K562 (cell line): Measurements from ENCODE around the gene ITGBL1. TPM values are rescaled to one million over a fixed set of nuclear protein-coding genes. Genes with fewer than 3 reads are reported as not detected.

Source experiments
- ATAC-seq: fragments of 200-7000 bp; cut with Tn5 transposase; 3 replicates; pipeline ENCODE4 v1.9.1; 2020; ENCODE audit warnings: moderate library complexity
- BruUV-seq: library from RNA; stranded (reverse); fragments of 400-500 nt; replicated peaks from 2 replicates; lab custom pipeline; 2021; lab: Mats Ljungman, UMichigan
- CTCF ChIA-PET: fragments of 300-600 bp; formaldehyde crosslinking; extraction: SDS; loops from one replicate; lab custom pipeline; 2021; ENCODE audit warnings: low intra/inter-chr PET ratio; lab: Yijun Ruan, JAX
- POLR2A ChIA-PET: fragments of 300-600, 350-650 bp; sonication (Branson Sonifier 250); formaldehyde crosslinking; extraction: SDS; loops from one replicate; lab custom pipeline; 2021; ENCODE audit warnings: antibody characterized with exemption, inconsistent platforms; lab: Yijun Ruan, JAX
- DNase-seq, 4 experiments: peaks; one replicate each; pipeline versions ENCODE4 v3.0.0 to v3.0.0-alpha.2; 2011 to 2018; ENCODE audit warnings: low spot score in 3 of 4, mixed read lengths in 3 of 4; ENCODE audit errors: extremely low read depth in 1 of 4
- FAIRE-seq: peaks from 2 replicates; lab custom pipeline; 2011; peaks lifted over from hg19 to GRCh38; lab: Jason Lieb, UNC
- H2AFZ ChIP-seq: 2 replicates; pipeline ENCODE4 v1.6.0; 2011; ENCODE audit warnings: low read depth, low read length, control low read depth, inconsistent platforms
- H3K27ac ChIP-seq: fragments of 200-600 bp; 3 replicates; pipeline ENCODE4 v1.8.0; 2011; ENCODE audit warnings: low read depth, mild to moderate bottlenecking, control low read depth, inconsistent platforms, low read length, moderate library complexity, mixed read lengths; ENCODE audit errors: extremely low read depth
- H3K27me3 ChIP-seq, 2 experiments: fragments of 300-600 bp in 1 of 2; 2 replicates in 1 of 2; 3 replicates in 1 of 2; pipeline versions ENCODE4 v1.6.0 to v1.8.0; 2011; ENCODE audit warnings: inconsistent platforms in 2 of 2, low read length in 2 of 2, mild to moderate bottlenecking in 1 of 2, mixed read lengths in 1 of 2, moderate library complexity in 1 of 2; ENCODE audit not compliant: control insufficient read depth in 2 of 2, insufficient read depth in 2 of 2
- H3K36me3 ChIP-seq: fragments of 300-600 bp; 3 replicates; pipeline ENCODE4 v1.8.0; 2011; ENCODE audit warnings: mild to moderate bottlenecking, low read length, inconsistent platforms; ENCODE audit not compliant: control insufficient read depth, insufficient read depth
- H3K4me1 ChIP-seq, 2 experiments: fragments of 200-600 bp in 1 of 2; replicated peaks in 1 of 2; 2 replicates in 1 of 2; 3 replicates in 1 of 2; pipeline versions ENCODE4 v1.5.1 to v1.8.0; 2011; ENCODE audit warnings: inconsistent platforms in 2 of 2, low read length in 2 of 2, mild to moderate bottlenecking in 1 of 2, mixed read lengths in 1 of 2, moderate library complexity in 1 of 2; ENCODE audit not compliant: control insufficient read depth in 2 of 2, insufficient read depth in 2 of 2
- H3K4me2 ChIP-seq: 2 replicates; pipeline ENCODE4 v1.6.1; 2011; ENCODE audit warnings: low read length, control low read depth, inconsistent platforms, mixed read lengths; ENCODE audit not compliant: insufficient read depth
- H3K4me3 ChIP-seq: fragments of 200-600 bp; sonication (generic), shearing (Covaris generic); 2 replicates; pipeline ENCODE4 v1.5.1; 2016; ENCODE audit warnings: control low read depth, inconsistent platforms
- H3K79me2 ChIP-seq: fragments of 200-600 bp; 3 replicates; pipeline ENCODE4 v1.8.0; 2011; ENCODE audit warnings: low read length, inconsistent platforms; ENCODE audit not compliant: control insufficient read depth, insufficient read depth
- H3K9ac ChIP-seq, 2 experiments: 2 replicates each; pipeline versions ENCODE4 v1.6.0 to v1.6.1; 2011; ENCODE audit warnings: low read depth in 2 of 2, low read length in 2 of 2, control low read depth in 1 of 2, inconsistent platforms in 1 of 2, mild to moderate bottlenecking in 1 of 2, mixed read lengths in 1 of 2; ENCODE audit not compliant: insufficient read depth in 1 of 2
- H3K9me1 ChIP-seq: one replicate; pipeline ENCODE4 v1.6.0; 2011; ENCODE audit warnings: inconsistent platforms, mild to moderate bottlenecking, low read length, moderate library complexity; ENCODE audit not compliant: control insufficient read depth, insufficient read depth
- H3K9me3 ChIP-seq: replicated peaks from 2 replicates; pipeline ENCODE4 v1.5.1; 2011; ENCODE audit warnings: low read depth, low read length, inconsistent platforms; ENCODE audit not compliant: control insufficient read depth, insufficient read depth
- H4K20me1 ChIP-seq: replicated peaks from 2 replicates; pipeline ENCODE4 v1.6.1; 2011; ENCODE audit warnings: low read length, inconsistent platforms, mixed read lengths; ENCODE audit not compliant: control insufficient read depth, insufficient read depth
- ARHGAP35 ChIP-seq: fragments of 450-650 bp; IDR thresholded peaks from 2 replicates; pipeline ENCODE4 v1.6.1; 2018; ENCODE audit not compliant: partially characterized antibody
- CBFA2T3 ChIP-seq: fragments of 450-650 bp; IDR thresholded peaks from 2 replicates; pipeline ENCODE4 v1.6.1; 2017
- CREM ChIP-seq: IDR thresholded peaks from 2 replicates; pipeline ENCODE4 v1.6.1; 2014; ENCODE audit warnings: antibody characterized with exemption, low read depth
- FUS ChIP-seq: fragments of 200-400 bp; formaldehyde crosslinking; optimal IDR thresholded peaks from 2 replicates; pipeline ENCODE3; 2017; ENCODE audit warnings: low read depth, low read length
- GMEB1 ChIP-seq: fragments of 250-450 bp; sonication (Bioruptor Pico); IDR thresholded peaks from 2 replicates; pipeline ENCODE4 v1.4.0; 2020; ENCODE audit warnings: mild to moderate bottlenecking
- HNRNPLL ChIP-seq: fragments of 200-400 bp; formaldehyde crosslinking; IDR thresholded peaks from 2 replicates; pipeline ENCODE4 v1.6.1; 2017; ENCODE audit warnings: low read length, low read depth, mild to moderate bottlenecking; ENCODE audit not compliant: poor library complexity, severe bottlenecking
- MAFF ChIP-seq: IDR thresholded peaks from 2 replicates; pipeline ENCODE4 v1.6.1; 2012; ENCODE audit warnings: low read length, improper control_type of control experiment
- NR2F6 ChIP-seq: fragments of 450-650 bp; formaldehyde crosslinking; IDR thresholded peaks from 2 replicates; pipeline ENCODE4 v1.4.0; 2020; ENCODE audit warnings: mild to moderate bottlenecking
- TAL1 ChIP-seq: fragments of 450-650 bp; IDR thresholded peaks from 2 replicates; pipeline ENCODE4 v1.6.1; 2016; ENCODE audit warnings: mild to moderate bottlenecking
- ZC3H4 ChIP-seq: sonication (generic); formaldehyde crosslinking; IDR thresholded peaks from 2 replicates; pipeline ENCODE4 v1.9.0; 2021; ENCODE audit warnings: missing genetic modification reagents, borderline replicate concordance
- ZFX ChIP-seq: sonication (generic); formaldehyde crosslinking; IDR thresholded peaks from 2 replicates; pipeline ENCODE4 v1.8.0; 2022; ENCODE audit warnings: mild to moderate bottlenecking, missing genetic modification reagents, moderate library complexity
- ZNF764 ChIP-seq: fragments of 250-450 bp; sonication (Bioruptor Pico); IDR thresholded peaks from 2 replicates; pipeline ENCODE4 v1.4.0; 2020; ENCODE audit warnings: low read depth, mild to moderate bottlenecking, moderate library complexity
- WGBS: fragments of 100-300 bp; shearing (Covaris generic); methylation state at CpG from one replicate; pipeline ENCODE4 v1.1.6; 2016; ENCODE audit warnings: low coverage, mixed read lengths; ENCODE audit not compliant: insufficient coverage; ENCODE audit errors: missing lambda C conversion rate; 5-methylcytosine and 5-hydroxymethylcytosine counted together
- in situ Hi-C: fragments of 300-500 bp; cut with MboI; formaldehyde crosslinking; loops from 4 replicates; pipeline ENCODE4 v1.15.0; 2018; ENCODE audit warnings: inconsistent platforms, mixed read lengths
- intact Hi-C: fragments of 100-400 bp; cut with micrococcal nuclease; formaldehyde crosslinking; loops from 2 replicates; pipeline ENCODE4 v1.14.2; 2022
- polyA plus RNA-seq, 8 experiments: library from polyadenylated mRNA; depleted of rRNA in 4 of 8; stranded (reverse) in 5 of 8; unstranded in 3 of 8; fragments of >200 nt; fragmentation: Nextera tagmentation in 2 of 8; fragmentation: Illumina TruSeq in 1 of 8; extraction: Ambion mirVana in 2 of 8; extraction: Trizol in 1 of 8; gene quantifications; 2 replicates each; pipeline versions ENCODE4 v1.2.1 to v1.2.3, GENCODE V29; 2011 to 2014; ENCODE audit warnings: inconsistent platforms in 1 of 8, missing spikeins in 1 of 8
- total RNA-seq, 7 experiments: library from RNA; depleted of rRNA in 6 of 7; stranded (reverse); fragments of >200 nt in 6 of 7; fragmentation: Illumina TruSeq in 2 of 7; extraction: Trizol in 2 of 7; gene quantifications; 2 replicates each; pipeline versions ENCODE4 v1.2.1 to v1.2.3, GENCODE V29; 2011 to 2021; ENCODE audit warnings: low replicate concordance in 1 of 7

Gene ITGBL1
- total and polyA plus RNA-seq, 9 of the 15 experiments (the other 6 are each of a cell fraction or from before 2014, with no cell fraction given) = 0.04 to 0.73 (median 0.32) TPM; not detected in 1

GRCh38 chr13:101649488-101650126, 197.1 kb downstream of the ITGBL1 start (continued):
- TF ChIP-seq GMEB1 (CRISPR knock-in tag) (no peak), TAL1 (no peak), ZC3H4 (CRISPR knock-in tag) (no peak), CBFA2T3 (no peak), ZNF764 (CRISPR knock-in tag) (no peak), ZFX (CRISPR knock-in tag) (no peak), ARHGAP35 (no peak), CREM (no peak), FUS (no peak)

GRCh38 chr13:101654883-101655282, 202.4 kb downstream of the ITGBL1 start:
- Histone ChIP-seq H3K4me1 (no peaks in the 10 kb centered on the region), H4K20me1 (no peaks in the 10 kb centered on the region), H2AFZ (no peak overlapping the region), H3K4me2 (no peak overlapping the region), H3K4me3 (no peak overlapping the region), H3K27me3 (no peaks in the 10 kb centered on the region), H3K9me3 (no peaks in the 10 kb centered on the region), H3K27ac (no peak overlapping the region), H3K79me2 (no peaks in the 10 kb centered on the region), H3K9ac (no peak overlapping the region), H3K36me3 (no peaks in the 10 kb centered on the region), H3K9me1 (no peaks in the 10 kb centered on the region)
- no peak for ATAC-seq
- DNase-seq = no peak
- CTCF ChIA-PET = no interaction called here
- no peak for TF ChIP-seq MAFF
- TF ChIP-seq HNRNPLL = no peak
- TF ChIP-seq NR2F6 (CRISPR knock-in tag) = no peak
- POLR2A ChIA-PET = no interaction called here
- 0% methylated on average over 4 of the region's 4 CpGs for WGBS
- no TSS peak for BruUV-seq
- in situ Hi-C loops = no loop called here
- FAIRE-seq = no peak
- intact Hi-C loops = no loop called here
